HL-60/S4 treated with retinoic acid at 250 ng/mL for 4 days and 3 days (cell line): ENCODE results near the gene LENG8.
"Not testable (repeated sequence)": the region's sequence is repeated elsewhere in the genome, so short reads cannot be mapped to it uniquely, and the experiment has no call there.

ENCODE experiments used
- in situ Hi-C: fragments of 300-500 bp; cut with MboI; formaldehyde crosslinking; loops from 2 replicates; pipeline ENCODE4 v1.7.0; 2022; ENCODE audit warnings: low sequenced_read_pairs

The LENG8 gene

GRCh38 chr19:54509200-54509940 is 60.4 kb downstream of the LENG8 start:
- in situ Hi-C loops: not testable (repeated sequence)
